Right lobe of liver (tissue), 6 donors: Measurements from ENCODE around the gene ALK. TPM values are rescaled to one million over a fixed set of nuclear protein-coding genes. Genes with fewer than 3 reads are reported as not detected.

Experiments used
- ATAC-seq, 4 donors: fragments of 200-7000 bp; cut with Tn5 transposase; one replicate each; pipeline ENCODE4 v1.9.1; 2020; ENCODE audit warnings: mild to moderate bottlenecking in 4 of 4, moderate library complexity in 4 of 4
- DNase-seq, 3 donors: peaks; one replicate each; pipeline ENCODE4 v3.0.0-alpha.2; 2020
- H3K27ac ChIP-seq, 3 donors: fragments of 200-600 bp; one replicate each; pipeline ENCODE4 v1.8.0; 2022
- H3K27me3 ChIP-seq, 2 donors: fragments of 200-600 bp; one replicate each; pipeline ENCODE4 v1.8.0; 2022
- H3K36me3 ChIP-seq, 4 donors: fragments of 200-600 bp; sonication (generic) in 1 of 4; one replicate each; pipeline versions ENCODE4 v1.5.1 to v1.8.0; 2017 to 2022; ENCODE audit warnings: control low read depth in 1 of 4
- H3K4me1 ChIP-seq, 4 donors: fragments of 200-600 bp; sonication (generic) in 1 of 4; one replicate each; pipeline versions ENCODE4 v1.5.1 to v1.8.0; 2017 to 2022; ENCODE audit warnings: control low read depth in 1 of 4
- H3K4me3 ChIP-seq, 3 donors: fragments of 200-600 bp; one replicate each; pipeline ENCODE4 v1.8.0; 2022
- H3K9me3 ChIP-seq, 4 donors: fragments of 200-600 bp; sonication (generic) in 1 of 4; one replicate each; pipeline versions ENCODE4 v1.5.1 to v1.8.0; 2017 to 2022; ENCODE audit warnings: control low read depth in 1 of 4
- POLR2A ChIP-seq: fragments of 450-650 bp; IDR thresholded peaks from one replicate; pipeline ENCODE4 v1.6.1; 2017; ENCODE audit warnings: antibody characterized with exemption, mild to moderate bottlenecking
- WGBS: methylation state at CpG from one replicate; pipeline ENCODE4 v1.1.6; 2018; ENCODE audit warnings: low coverage, low lambda C conversion rate; ENCODE audit not compliant: insufficient coverage; ENCODE audit errors: missing lambda C conversion rate; 5-methylcytosine and 5-hydroxymethylcytosine counted together
- intact Hi-C, 2 donors: fragments of 100-400 bp; cut with DNase I; formaldehyde crosslinking; loops; one replicate each; pipeline versions ENCODE4 v1.11.2 to v1.14.1; 2022
- total RNA-seq, 6 experiments: library from RNA; depleted of rRNA in 2 of 6; stranded (reverse); fragments of >200 nt in 2 of 6; fragmentation: NEBNext Ultra II Directional in 3 of 6; extraction: Animal tissue kit (Norgen Biotek cat#: 25700) in 3 of 6; gene quantifications; one replicate each; pipeline versions ENCODE4 v1.1.0 to v1.2.4, GENCODE V29; 2016 to 2023
- TF ChIP-seq, protein P1 (sequence below), 4 donors: fragments of 200-600 bp in 3 of 4; fragments of 450-650 bp in 1 of 4; IDR thresholded peaks; one replicate each; pipeline versions ENCODE4 v1.5.1 to v1.8.0; 2016 to 2022; ENCODE audit warnings: antibody characterized with exemption in 4 of 4, mild to moderate bottlenecking in 2 of 4
- donor health status: DM: no; HTN: yes; CAD: no.
- donor health status: DM: no; HTN: no; CAD: no.
- donor health status: DM: no; HTN: no; CAD: no.
- donor health status: DM: no; HTN: yes; CAD: no.
- donor health status: DM: no; HTN: yes; CAD: no.

Gene ALK
- total RNA-seq, 6 experiments from 2014 or later = 0.04 to 0.06 TPM; not detected in 4

DNA sequence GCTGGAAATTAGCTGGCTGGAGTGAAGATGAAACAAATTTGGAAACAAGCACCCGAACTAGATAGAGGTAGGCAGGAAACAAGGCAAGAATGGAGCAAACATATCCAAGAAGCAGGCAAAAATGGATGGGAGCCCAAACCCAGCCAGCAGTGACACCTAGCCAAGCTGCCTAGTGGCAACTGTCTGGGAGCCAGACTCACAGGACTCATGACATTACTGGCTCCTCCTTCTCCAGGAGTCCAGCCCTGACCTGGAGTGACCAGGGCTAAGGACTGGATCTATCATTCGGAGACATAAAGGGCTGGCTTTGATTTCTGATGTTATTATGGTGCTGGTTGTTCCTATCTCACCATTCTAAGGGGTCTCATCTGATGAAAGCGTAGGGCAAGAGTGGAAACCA is 21.3 kb upstream of the ALK start:
- Histone ChIP-seq H3K27ac (no peak overlapping the region), H3K4me1 (no peaks in the 10 kb centered on the region), H3K9me3 (no peaks in the 10 kb centered on the region), H3K36me3 (no peaks in the 10 kb centered on the region), H3K27me3 (no peaks in the 10 kb centered on the region), H3K4me3 (no peak overlapping the region)
- TF ChIP-seq, protein P1, sequence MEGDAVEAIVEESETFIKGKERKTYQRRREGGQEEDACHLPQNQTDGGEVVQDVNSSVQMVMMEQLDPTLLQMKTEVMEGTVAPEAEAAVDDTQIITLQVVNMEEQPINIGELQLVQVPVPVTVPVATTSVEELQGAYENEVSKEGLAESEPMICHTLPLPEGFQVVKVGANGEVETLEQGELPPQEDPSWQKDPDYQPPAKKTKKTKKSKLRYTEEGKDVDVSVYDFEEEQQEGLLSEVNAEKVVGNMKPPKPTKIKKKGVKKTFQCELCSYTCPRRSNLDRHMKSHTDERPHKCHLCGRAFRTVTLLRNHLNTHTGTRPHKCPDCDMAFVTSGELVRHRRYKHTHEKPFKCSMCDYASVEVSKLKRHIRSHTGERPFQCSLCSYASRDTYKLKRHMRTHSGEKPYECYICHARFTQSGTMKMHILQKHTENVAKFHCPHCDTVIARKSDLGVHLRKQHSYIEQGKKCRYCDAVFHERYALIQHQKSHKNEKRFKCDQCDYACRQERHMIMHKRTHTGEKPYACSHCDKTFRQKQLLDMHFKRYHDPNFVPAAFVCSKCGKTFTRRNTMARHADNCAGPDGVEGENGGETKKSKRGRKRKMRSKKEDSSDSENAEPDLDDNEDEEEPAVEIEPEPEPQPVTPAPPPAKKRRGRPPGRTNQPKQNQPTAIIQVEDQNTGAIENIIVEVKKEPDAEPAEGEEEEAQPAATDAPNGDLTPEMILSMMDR (IDR thresholded peaks at IDR 0.05) = no peak
- TF ChIP-seq POLR2A = no peak
- ATAC-seq (no peak), DNase-seq (no peak)
- whole genome bisulfite sequencing = 36% methylated on average over 2 of the region's 3 CpGs
- intact Hi-C loops = no loop called here

GRCh38 chr2:29940706-29941105 is 19.3 kb upstream of the ALK start:
- Histone ChIP-seq H3K27ac (no peak overlapping the region), H3K9me3 (no peaks in the 10 kb centered on the region), H3K36me3 (no peaks in the 10 kb centered on the region), H3K27me3 (no peaks in the 10 kb centered on the region), H3K4me1 (no peaks in the 10 kb centered on the region), H3K4me3 (no peak overlapping the region)
- ATAC-seq (peak in 1 of 4 donors; percentile 55), DNase-seq (no peak)
- TF ChIP-seq, protein P1 (IDR thresholded peaks at IDR 0.05) = no peak
- TF ChIP-seq POLR2A = no peak
- intact Hi-C loops = no loop called here
- WGBS = 33% methylated on average over 5 of the region's 5 CpGs

DNA sequence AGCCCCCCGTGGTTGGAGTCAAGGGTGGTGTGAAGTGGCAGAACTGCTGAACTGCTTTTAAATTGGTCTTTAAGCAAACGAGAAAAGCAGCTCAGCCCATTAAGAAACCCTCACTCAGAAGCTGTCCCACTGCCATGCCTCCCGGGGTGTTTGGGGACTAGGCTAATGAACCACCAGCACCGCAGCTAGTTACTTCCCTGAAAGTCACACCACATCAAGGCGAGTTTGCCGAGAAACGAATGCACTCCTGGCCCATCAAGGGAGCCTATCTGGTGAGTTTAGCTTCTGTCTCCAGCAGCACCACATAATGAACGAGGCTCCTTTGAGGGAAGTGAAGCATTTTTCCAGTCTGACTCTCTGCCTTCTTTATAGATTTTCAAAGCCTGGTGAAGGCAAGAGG is 14.6 kb upstream of the ALK start:
- WGBS = 30% methylated on average over 4 of the region's 8 CpGs
- DNase-seq (no peak), ATAC-seq (no peak)
- no peaks in the 10 kb centered on the region for H3K27me3 ChIP-seq
- no peaks in the 10 kb centered on the region for H3K9me3 ChIP-seq
- TF ChIP-seq POLR2A = no peak
- TF ChIP-seq, protein P1 (IDR thresholded peaks at IDR 0.05) = no peak
- H3K4me3 ChIP-seq = no peak overlapping the region
- H3K36me3 ChIP-seq = no peaks in the 10 kb centered on the region
- no peak overlapping the region for H3K27ac ChIP-seq
- H3K4me1 ChIP-seq = no peaks in the 10 kb centered on the region
- intact Hi-C loops = no loop called here

DNA sequence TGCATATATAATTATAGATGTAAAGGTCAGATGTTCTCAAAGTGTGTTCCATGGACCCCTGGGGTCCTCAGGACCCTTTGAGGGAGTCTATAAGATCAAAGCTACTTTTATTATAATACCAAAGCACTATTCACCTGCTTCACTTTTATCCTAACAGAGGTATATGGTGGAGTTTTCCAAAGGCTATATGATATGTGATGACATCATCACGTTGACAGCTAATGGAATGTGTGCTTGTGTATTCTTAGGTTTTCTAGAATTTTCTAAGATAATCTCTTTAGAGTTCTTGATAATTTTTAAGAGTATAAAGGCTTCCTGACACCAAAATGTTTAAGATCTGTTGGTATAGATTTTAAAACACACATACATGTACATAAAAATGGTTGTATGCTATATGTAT is 10.4 kb upstream of the ALK start:
- Histone ChIP-seq H3K27me3 (no peaks in the 10 kb centered on the region), H3K27ac (no peak overlapping the region), H3K9me3 (no peaks in the 10 kb centered on the region), H3K4me3 (no peak overlapping the region), H3K4me1 (no peaks in the 10 kb centered on the region), H3K36me3 (no peaks in the 10 kb centered on the region)
- TF ChIP-seq, protein P1 (IDR thresholded peaks at IDR 0.05) = no peak
- TF ChIP-seq POLR2A = no peak
- intact Hi-C loops = no loop called here
- DNase-seq (no peak), ATAC-seq (no peak)
- 22% methylated on average over 1 of the region's 1 CpG for WGBS
